Measurements from ENCODE around the gene MYCBP.

GRCh38 chr1:38908821-38909220, 35.7 kb upstream of the MYCBP start:
- TF ChIP-seq, protein P1, sequence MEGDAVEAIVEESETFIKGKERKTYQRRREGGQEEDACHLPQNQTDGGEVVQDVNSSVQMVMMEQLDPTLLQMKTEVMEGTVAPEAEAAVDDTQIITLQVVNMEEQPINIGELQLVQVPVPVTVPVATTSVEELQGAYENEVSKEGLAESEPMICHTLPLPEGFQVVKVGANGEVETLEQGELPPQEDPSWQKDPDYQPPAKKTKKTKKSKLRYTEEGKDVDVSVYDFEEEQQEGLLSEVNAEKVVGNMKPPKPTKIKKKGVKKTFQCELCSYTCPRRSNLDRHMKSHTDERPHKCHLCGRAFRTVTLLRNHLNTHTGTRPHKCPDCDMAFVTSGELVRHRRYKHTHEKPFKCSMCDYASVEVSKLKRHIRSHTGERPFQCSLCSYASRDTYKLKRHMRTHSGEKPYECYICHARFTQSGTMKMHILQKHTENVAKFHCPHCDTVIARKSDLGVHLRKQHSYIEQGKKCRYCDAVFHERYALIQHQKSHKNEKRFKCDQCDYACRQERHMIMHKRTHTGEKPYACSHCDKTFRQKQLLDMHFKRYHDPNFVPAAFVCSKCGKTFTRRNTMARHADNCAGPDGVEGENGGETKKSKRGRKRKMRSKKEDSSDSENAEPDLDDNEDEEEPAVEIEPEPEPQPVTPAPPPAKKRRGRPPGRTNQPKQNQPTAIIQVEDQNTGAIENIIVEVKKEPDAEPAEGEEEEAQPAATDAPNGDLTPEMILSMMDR (IDR thresholded peaks at IDR 0.05): no peak
- TF ChIP-seq POLR2A (IDR thresholded peaks at IDR 0.05): no peak
- no peak for TF ChIP-seq EP300 (IDR thresholded peaks at IDR 0.05)

All from ovary (tissue), 3 donors.